K562 (cell line): Measurements from ENCODE around the gene ERO1B. TPM values are rescaled to one million over a fixed set of nuclear protein-coding genes. Genes with fewer than 3 reads are reported as not detected.

Experiments
- AFF1 ChIP-seq, 2 experiments: fragments of 450-650 bp; IDR thresholded peaks; 2 replicates each; pipeline ENCODE4 v1.6.1; 2018; ENCODE audit warnings: mild to moderate bottlenecking in 2 of 2, low read depth in 1 of 2; ENCODE audit not compliant: partially characterized antibody in 2 of 2
- CEBPG ChIP-seq, 3 experiments: fragments of 200-800 bp in 1 of 3; sonication (Bioruptor generic) in 1 of 3; sonication (generic) in 1 of 3; formaldehyde crosslinking in 1 of 3; IDR thresholded peaks in 2 of 3; conservative IDR thresholded peaks in 1 of 3; 2 replicates each; pipeline versions ENCODE4 v1.6.1 to v1.8.0; 2016 to 2022; ENCODE audit warnings: missing compliant biosample characterization in 2 of 3, missing genetic modification characterization in 2 of 3, mild to moderate bottlenecking in 1 of 3, missing genetic modification reagents in 1 of 3
- CREM ChIP-seq: IDR thresholded peaks from 2 replicates; pipeline ENCODE4 v1.6.1; 2014; ENCODE audit warnings: antibody characterized with exemption, low read depth
- DNMT1 ChIP-seq: fragments of 450-650 bp; IDR thresholded peaks from 2 replicates; pipeline ENCODE4 v1.6.1; 2016; ENCODE audit warnings: antibody characterized with exemption, mild to moderate bottlenecking
- FOXK2 ChIP-seq, 2 experiments: fragments of 450-650 bp; IDR thresholded peaks in 1 of 2; conservative IDR thresholded peaks in 1 of 2; 2 replicates each; pipeline ENCODE4 v1.6.1; 2016; ENCODE audit warnings: low read depth in 2 of 2, mild to moderate bottlenecking in 1 of 2
- HNRNPK ChIP-seq: fragments of 200-400 bp; formaldehyde crosslinking; IDR thresholded peaks from one replicate; pipeline ENCODE4 v1.6.1; 2018; ENCODE audit warnings: mild to moderate bottlenecking, low read depth, low read length; ENCODE audit not compliant: poor library complexity, severe bottlenecking
- NCOR1 ChIP-seq: fragments of 450-650 bp; IDR thresholded peaks from 2 replicates; pipeline ENCODE4 v1.6.1; 2016; ENCODE audit warnings: mild to moderate bottlenecking, moderate library complexity
- POLR2H ChIP-seq: IDR thresholded peaks from 2 replicates; pipeline ENCODE4 v1.6.1; 2016; ENCODE audit warnings: missing genetic modification characterization, low read depth, mild to moderate bottlenecking, control low read depth, missing compliant biosample characterization, moderate library complexity
- SETDB1 ChIP-seq: IDR thresholded peaks from one replicate; pipeline ENCODE4 v1.6.1; 2012; ENCODE audit warnings: low read length, control low read depth, inconsistent platforms
- SMARCA4 ChIP-seq: fragments of 450-650 bp; IDR thresholded peaks from 2 replicates; pipeline ENCODE4 v1.6.1; 2016
- SMARCE1 ChIP-seq: fragments of 450-650 bp; IDR thresholded peaks from 2 replicates; pipeline ENCODE4 v1.7.1; 2016; ENCODE audit warnings: mild to moderate bottlenecking
- SREBF2 ChIP-seq: sonication (generic); formaldehyde crosslinking; IDR thresholded peaks from 2 replicates; pipeline ENCODE4 v1.4.0; 2020; ENCODE audit warnings: mild to moderate bottlenecking, missing genetic modification reagents
- ZBTB33 ChIP-seq: sonication (generic); formaldehyde crosslinking; IDR thresholded peaks from 2 replicates; pipeline ENCODE4 v1.8.1; 2023; ENCODE audit warnings: mild to moderate bottlenecking, missing genetic modification reagents
- ZBTB43 ChIP-seq: sonication (generic); formaldehyde crosslinking; IDR thresholded peaks from 2 replicates; pipeline ENCODE4 v1.8.0; 2023; ENCODE audit warnings: mild to moderate bottlenecking, missing genetic modification reagents
- ZNF274 ChIP-seq: IDR thresholded peaks from 2 replicates; pipeline ENCODE4 v1.6.1; 2011; ENCODE audit warnings: low read depth, mild to moderate bottlenecking, low read length, moderate library complexity, borderline replicate concordance
- ZNF644 ChIP-seq: fragments of 200-800 bp; sonication (Bioruptor generic); IDR thresholded peaks from 2 replicates; pipeline ENCODE4 v1.6.1; 2016; ENCODE audit warnings: low read depth, missing genetic modification characterization, missing compliant biosample characterization
- polyA plus RNA-seq, 8 experiments: library from polyadenylated mRNA; depleted of rRNA in 4 of 8; stranded (reverse) in 5 of 8; unstranded in 3 of 8; fragments of >200 nt; fragmentation: Nextera tagmentation in 2 of 8; fragmentation: Illumina TruSeq in 1 of 8; extraction: Ambion mirVana in 2 of 8; extraction: Trizol in 1 of 8; gene quantifications; 2 replicates each; pipeline versions ENCODE4 v1.2.1 to v1.2.3, GENCODE V29; 2011 to 2014; ENCODE audit warnings: inconsistent platforms in 1 of 8, missing spikeins in 1 of 8
- total RNA-seq, 7 experiments: library from RNA; depleted of rRNA in 6 of 7; stranded (reverse); fragments of >200 nt in 6 of 7; fragmentation: Illumina TruSeq in 2 of 7; extraction: Trizol in 2 of 7; gene quantifications; 2 replicates each; pipeline versions ENCODE4 v1.2.1 to v1.2.3, GENCODE V29; 2011 to 2021; ENCODE audit warnings: low replicate concordance in 1 of 7

ERO1B gene
- total and polyA plus RNA-seq, 9 of the 15 experiments (the other 6 are each of a cell fraction or from before 2014, with no cell fraction given): 0.59 to 6.4 (median 4.2) TPM

GRCh38 chr1:236253918-236254637 is 27.7 kb downstream of the ERO1B start (continued):
- TF ChIP-seq ZBTB43 (CRISPR knock-in tag) (no peak), SREBF2 (CRISPR knock-in tag) (no peak), SETDB1 (no peak), POLR2H (no peak), ZBTB33 (no peak), SMARCE1 (peak; percentile 85; the same call in 1 of the 2 replicates), ZNF274 (no peak), NCOR1 (peak; percentile 53), CEBPG (CRISPR knock-in tag; IDR thresholded peaks at IDR 0.05) (no peak), CEBPG (tag; conservative IDR thresholded peaks at IDR 0.05 in 1 of 2, IDR thresholded peaks at IDR 0.05 in 1 of 2) (peak in 1 of 2 experiments; percentile 28; a peak in 1 of 4 replicates), AFF1 (IDR thresholded peaks at IDR 0.05; ENCODE audit: low read depth in 1 of 2, partially characterized antibody in 2 of 2) (peak; percentile 40 to 60), FOXK2 (conservative IDR thresholded peaks at IDR 0.05 in 1 of 2, IDR thresholded peaks at IDR 0.05 in 1 of 2; ENCODE audit: low read depth in 2 of 2) (peak; percentile 15 to 42; a peak in 1 of 4 replicates), CREM (0 out of 2 replicates have a peak, but pooled peaks have one; percentile 7), SMARCA4 (peak; percentile 86; the same call in 1 of the 2 replicates), DNMT1 (no peak), ZNF644 (tag) (0 out of 2 replicates have a peak, but pooled peaks have one; percentile 53), HNRNPK (no peak)
